ENCODE data around the gene TAAR5. TPM values are rescaled to one million over a fixed set of nuclear protein-coding genes. Genes with fewer than 3 reads are reported as not detected.

The TAAR5 gene
- total RNA-seq, 1 experiment from 2014 or later = not detected

GRCh38 chr6:132584698-132585097, 4.8 kb downstream of the TAAR5 start:
- Mint-ChIP-seq H3K4me3 (no peak overlapping the region), H3K9me3 (peaks cover 17% of the 10 kb centered on the region), H3K27ac (no peak overlapping the region), H3K4me1 (peaks cover 7% of the 10 kb centered on the region), H3K36me3 (no peaks in the 10 kb centered on the region), H3K27me3 (ENCODE audit: low read depth) (no peaks in the 10 kb centered on the region)
- CTCF ChIA-PET = interaction anchor here (1.1 kb wide), 1 partner anchor 14 kb away, joined by 4 read pairs; no protein-coding TSS in a partner anchor
- ATAC-seq = no peak
- DNase-seq (ENCODE audit: low spot score) = no peak
- TF ChIP-seq, protein P1, sequence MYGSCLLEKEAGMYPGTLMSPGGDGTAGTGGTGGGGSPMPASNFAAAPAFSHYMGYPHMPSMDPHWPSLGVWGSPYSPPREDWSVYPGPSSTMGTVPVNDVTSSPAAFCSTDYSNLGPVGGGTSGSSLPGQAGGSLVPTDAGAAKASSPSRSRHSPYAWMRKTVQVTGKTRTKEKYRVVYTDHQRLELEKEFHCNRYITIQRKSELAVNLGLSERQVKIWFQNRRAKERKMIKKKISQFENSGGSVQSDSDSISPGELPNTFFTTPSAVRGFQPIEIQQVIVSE (CRISPR knock-in tag; IDR thresholded peaks at IDR 0.05; ENCODE audit: borderline replicate concordance) = no peak
- TF ChIP-seq ZNF121 (CRISPR knock-in tag; IDR thresholded peaks at IDR 0.05) (no peak), ZSCAN18 (CRISPR knock-in tag; IDR thresholded peaks at IDR 0.05) (no peak), RELA (CRISPR knock-in tag; IDR thresholded peaks at IDR 0.05; ENCODE audit: borderline replicate concordance) (no peak), NFATC4 (CRISPR knock-in tag; IDR thresholded peaks at IDR 0.05) (no peak), PRRX2 (CRISPR knock-in tag; IDR thresholded peaks at IDR 0.05) (no peak), NR2C2 (CRISPR knock-in tag; IDR thresholded peaks at IDR 0.05) (no peak), CREM (CRISPR knock-in tag; IDR thresholded peaks at IDR 0.05) (no peak), ZNF512 (CRISPR knock-in tag; IDR thresholded peaks at IDR 0.05; ENCODE audit: borderline replicate concordance) (no peak), NFYB (CRISPR knock-in tag; conservative IDR thresholded peaks at IDR 0.05; ENCODE audit: low read depth) (no peak), TEAD1 (CRISPR knock-in tag; IDR thresholded peaks at IDR 0.05) (no peak), ATF3 (CRISPR knock-in tag; conservative IDR thresholded peaks at IDR 0.05) (no peak), TP53 (CRISPR knock-in tag; IDR thresholded peaks at IDR 0.05) (no peak), ZNF423 (CRISPR knock-in tag; IDR thresholded peaks at IDR 0.05) (no peak)
- TF ChIP-seq, protein P2, sequence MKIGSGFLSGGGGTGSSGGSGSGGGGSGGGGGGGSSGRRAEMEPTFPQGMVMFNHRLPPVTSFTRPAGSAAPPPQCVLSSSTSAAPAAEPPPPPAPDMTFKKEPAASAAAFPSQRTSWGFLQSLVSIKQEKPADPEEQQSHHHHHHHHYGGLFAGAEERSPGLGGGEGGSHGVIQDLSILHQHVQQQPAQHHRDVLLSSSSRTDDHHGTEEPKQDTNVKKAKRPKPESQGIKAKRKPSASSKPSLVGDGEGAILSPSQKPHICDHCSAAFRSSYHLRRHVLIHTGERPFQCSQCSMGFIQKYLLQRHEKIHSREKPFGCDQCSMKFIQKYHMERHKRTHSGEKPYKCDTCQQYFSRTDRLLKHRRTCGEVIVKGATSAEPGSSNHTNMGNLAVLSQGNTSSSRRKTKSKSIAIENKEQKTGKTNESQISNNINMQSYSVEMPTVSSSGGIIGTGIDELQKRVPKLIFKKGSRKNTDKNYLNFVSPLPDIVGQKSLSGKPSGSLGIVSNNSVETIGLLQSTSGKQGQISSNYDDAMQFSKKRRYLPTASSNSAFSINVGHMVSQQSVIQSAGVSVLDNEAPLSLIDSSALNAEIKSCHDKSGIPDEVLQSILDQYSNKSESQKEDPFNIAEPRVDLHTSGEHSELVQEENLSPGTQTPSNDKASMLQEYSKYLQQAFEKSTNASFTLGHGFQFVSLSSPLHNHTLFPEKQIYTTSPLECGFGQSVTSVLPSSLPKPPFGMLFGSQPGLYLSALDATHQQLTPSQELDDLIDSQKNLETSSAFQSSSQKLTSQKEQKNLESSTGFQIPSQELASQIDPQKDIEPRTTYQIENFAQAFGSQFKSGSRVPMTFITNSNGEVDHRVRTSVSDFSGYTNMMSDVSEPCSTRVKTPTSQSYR (CRISPR knock-in tag; IDR thresholded peaks at IDR 0.05) = no peak
- TF ChIP-seq, protein P3, sequence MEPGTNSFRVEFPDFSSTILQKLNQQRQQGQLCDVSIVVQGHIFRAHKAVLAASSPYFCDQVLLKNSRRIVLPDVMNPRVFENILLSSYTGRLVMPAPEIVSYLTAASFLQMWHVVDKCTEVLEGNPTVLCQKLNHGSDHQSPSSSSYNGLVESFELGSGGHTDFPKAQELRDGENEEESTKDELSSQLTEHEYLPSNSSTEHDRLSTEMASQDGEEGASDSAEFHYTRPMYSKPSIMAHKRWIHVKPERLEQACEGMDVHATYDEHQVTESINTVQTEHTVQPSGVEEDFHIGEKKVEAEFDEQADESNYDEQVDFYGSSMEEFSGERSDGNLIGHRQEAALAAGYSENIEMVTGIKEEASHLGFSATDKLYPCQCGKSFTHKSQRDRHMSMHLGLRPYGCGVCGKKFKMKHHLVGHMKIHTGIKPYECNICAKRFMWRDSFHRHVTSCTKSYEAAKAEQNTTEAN (CRISPR knock-in tag; IDR thresholded peaks at IDR 0.05) = no peak
- POLR2A ChIA-PET = no interaction called here

- H3K27ac Mint-ChIP-seq = no peak overlapping the region
- TF ChIP-seq, protein P4, sequence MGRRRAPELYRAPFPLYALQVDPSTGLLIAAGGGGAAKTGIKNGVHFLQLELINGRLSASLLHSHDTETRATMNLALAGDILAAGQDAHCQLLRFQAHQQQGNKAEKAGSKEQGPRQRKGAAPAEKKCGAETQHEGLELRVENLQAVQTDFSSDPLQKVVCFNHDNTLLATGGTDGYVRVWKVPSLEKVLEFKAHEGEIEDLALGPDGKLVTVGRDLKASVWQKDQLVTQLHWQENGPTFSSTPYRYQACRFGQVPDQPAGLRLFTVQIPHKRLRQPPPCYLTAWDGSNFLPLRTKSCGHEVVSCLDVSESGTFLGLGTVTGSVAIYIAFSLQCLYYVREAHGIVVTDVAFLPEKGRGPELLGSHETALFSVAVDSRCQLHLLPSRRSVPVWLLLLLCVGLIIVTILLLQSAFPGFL (CRISPR knock-in tag; IDR thresholded peaks at IDR 0.05; ENCODE audit: borderline replicate concordance) = no peak
- H3K4me3 Mint-ChIP-seq = no peak overlapping the region
- ChIA-PET CTCF (interaction anchor here (0.7 kb wide), 1 partner anchor 88 kb away, joined by 4 read pairs; no protein-coding TSS in a partner anchor), POLR2A (no interaction called here)
- no peak for DNase-seq (ENCODE audit: low spot score)
- no peaks in the 10 kb centered on the region for H3K27me3 Mint-ChIP-seq (ENCODE audit: low read depth)
- H3K9me3 Mint-ChIP-seq = no peaks in the 10 kb centered on the region
- H3K36me3 Mint-ChIP-seq = no peaks in the 10 kb centered on the region
- peaks cover 38% of the 10 kb centered on the region for H3K4me1 Mint-ChIP-seq
- no peak for ATAC-seq
These were observed 17.8 kb downstream of the TAAR5 start for GRCh38 chr6:132571774-132572173.
